GM21825 (cell line): ENCODE results near the gene MACROD2.

Source experiments
- ATAC-seq: cut with Tn5 transposase; IDR thresholded peaks from one replicate; pipeline ENCODE4 v1.9.1; 2021; ENCODE audit warnings: mild to moderate bottlenecking, moderate library complexity; ENCODE audit not compliant: unreplicated experiment

MACROD2 gene

GRCh38 chr20:14062171-14062570 lies 66.9 kb downstream of the MACROD2 start:
- no peak for ATAC-seq

GRCh38 chr20:14062786-14063185 lies 67.5 kb downstream of the MACROD2 start:
- no peak for ATAC-seq

- no peak for ATAC-seq
These were observed 69.0 kb downstream of the MACROD2 start for GRCh38 chr20:14064333-14064732.

- no peak for ATAC-seq
These were observed 69.6 kb downstream of the MACROD2 start for GRCh38 chr20:14064921-14065320.

- ATAC-seq = no peak
These were observed 70.5 kb downstream of the MACROD2 start for GRCh38 chr20:14065774-14066173.

GRCh38 chr20:14067603-14068002 lies 72.3 kb downstream of the MACROD2 start:
- ATAC-seq = no peak

GRCh38 chr20:14069796-14070195 lies 74.5 kb downstream of the MACROD2 start:
- no peak for ATAC-seq

- ATAC-seq = no peak
These were observed 98.3 kb downstream of the MACROD2 start for GRCh38 chr20:14093652-14094051.

GRCh38 chr20:14098261-14098660 lies 102.9 kb downstream of the MACROD2 start:
- ATAC-seq = no peak

- no peak for ATAC-seq
These were observed 118.1 kb downstream of the MACROD2 start for GRCh38 chr20:14113416-14113815.

- ATAC-seq = no peak
These were observed 118.9 kb downstream of the MACROD2 start for GRCh38 chr20:14114065-14114704.

GRCh38 chr20:14116037-14116436 lies 120.7 kb downstream of the MACROD2 start:
- no peak for ATAC-seq

- ATAC-seq = no peak
These were observed 122.5 kb downstream of the MACROD2 start for GRCh38 chr20:14117768-14118167.

- no peak for ATAC-seq
These were observed 131.5 kb downstream of the MACROD2 start for GRCh38 chr20:14126856-14127255.

GRCh38 chr20:14127514-14128223 lies 132.4 kb downstream of the MACROD2 start:
- ATAC-seq = no peak

- ATAC-seq = no peak
These were observed 138.7 kb downstream of the MACROD2 start for GRCh38 chr20:14134004-14134403.

- ATAC-seq = no peak
These were observed 146.9 kb downstream of the MACROD2 start for GRCh38 chr20:14142171-14142570.

GRCh38 chr20:14142964-14143627 lies 147.8 kb downstream of the MACROD2 start:
- ATAC-seq = no peak

- ATAC-seq = no peak
These were observed 152.7 kb downstream of the MACROD2 start for GRCh38 chr20:14148042-14148441.

- no peak for ATAC-seq
These were observed 160.0 kb downstream of the MACROD2 start for GRCh38 chr20:14155361-14155760.

- no peak for ATAC-seq
These were observed 183.2 kb downstream of the MACROD2 start for GRCh38 chr20:14178528-14178927.

GRCh38 chr20:14178952-14179351 lies 183.6 kb downstream of the MACROD2 start:
- ATAC-seq = no peak
